HepG2 (cell line): ENCODE measurements around the gene SYNGR4. TPM values are rescaled to one million over a fixed set of nuclear protein-coding genes. Genes with fewer than 3 reads are reported as not detected.

Experiments
- ATAC-seq: fragments of 200-7000 bp; cut with Tn5 transposase; 3 replicates; pipeline ENCODE4 v1.9.1; 2020; ENCODE audit warnings: mild to moderate bottlenecking, moderate library complexity
- BruUV-seq: library from RNA; stranded (reverse); fragments of 400-500 nt; replicated peaks from 2 replicates; lab custom pipeline; 2021; lab: Mats Ljungman, UMichigan
- CTCF ChIA-PET: fragments of 300-600 bp; formaldehyde crosslinking; extraction: SDS; loops from one replicate; lab custom pipeline; 2021; ENCODE audit warnings: low total read pairs, inconsistent platforms, low intra/inter-chr PET ratio; lab: Yijun Ruan, JAX
- POLR2A ChIA-PET: fragments of 350-600 bp; sonication (Branson Sonifier 250); formaldehyde crosslinking; loops from one replicate; lab custom pipeline; 2020; ENCODE audit warnings: antibody characterized with exemption, inconsistent platforms; lab: Yijun Ruan, JAX
- DNase-seq: peaks from one replicate; pipeline ENCODE4 v3.0.0-alpha.2; 2015; ENCODE audit warnings: low spot score
- FAIRE-seq: peaks from 3 replicates; lab custom pipeline; 2011; peaks lifted over from hg19 to GRCh38; lab: Jason Lieb, UNC
- H2AFZ ChIP-seq: one replicate; pipeline ENCODE4 v1.6.1; 2011; ENCODE audit warnings: low read length, inconsistent platforms
- H3K27ac ChIP-seq: fragments of 300-600 bp; 3 replicates; pipeline ENCODE4 v1.8.0; 2011; ENCODE audit warnings: mixed run types, mild to moderate bottlenecking, mixed read lengths, low read length, inconsistent platforms; ENCODE audit not compliant: insufficient read depth; ENCODE audit errors: extremely low read length
- H3K27me3 ChIP-seq, 2 experiments: fragments of 200-600 bp in 1 of 2; 2 replicates in 1 of 2; 3 replicates in 1 of 2; pipeline versions ENCODE4 v1.6.0 to v1.8.0; 2011; ENCODE audit warnings: low read length in 2 of 2, mild to moderate bottlenecking in 2 of 2, moderate library complexity in 2 of 2, inconsistent platforms in 1 of 2; ENCODE audit not compliant: insufficient read depth in 2 of 2, control insufficient read depth in 1 of 2
- H3K36me3 ChIP-seq, 2 experiments: fragments of 200-600 bp in 1 of 2; replicated peaks in 1 of 2; 2 replicates in 1 of 2; 3 replicates in 1 of 2; pipeline versions ENCODE4 v1.5.1 to v1.8.0; 2011; ENCODE audit warnings: low read length in 2 of 2, inconsistent platforms in 1 of 2; ENCODE audit not compliant: insufficient read depth in 2 of 2, control insufficient read depth in 1 of 2
- H3K4me1 ChIP-seq: 2 replicates; pipeline ENCODE4 v1.5.1; 2012; ENCODE audit warnings: low read length, inconsistent platforms; ENCODE audit not compliant: insufficient read depth
- H3K4me2 ChIP-seq: 2 replicates; pipeline ENCODE4 v1.6.0; 2011; ENCODE audit warnings: low read depth, low read length, inconsistent platforms
- H3K4me3 ChIP-seq, 3 experiments: fragments of 200-600 bp in 1 of 3; sonication (generic), shearing (Covaris generic) in 1 of 3; replicated peaks in 1 of 3; 2 replicates each; pipeline ENCODE4 v1.5.1; 2011 to 2016; ENCODE audit warnings: low read length in 3 of 3, inconsistent platforms in 2 of 3, low read depth in 2 of 3, mild to moderate bottlenecking in 2 of 3, control low read depth in 1 of 3, mixed read lengths in 1 of 3; ENCODE audit not compliant: insufficient read depth in 1 of 3
- H3K79me2 ChIP-seq: one replicate; pipeline ENCODE4 v1.6.1; 2011; ENCODE audit warnings: low read length, inconsistent platforms; ENCODE audit not compliant: insufficient read depth
- H3K9ac ChIP-seq: 2 replicates; pipeline ENCODE4 v1.6.0; 2011; ENCODE audit warnings: mild to moderate bottlenecking, low read depth, low read length, inconsistent platforms; ENCODE audit not compliant: insufficient read depth
- H3K9me3 ChIP-seq: 2 replicates; pipeline ENCODE4 v1.5.1; 2012; ENCODE audit warnings: mild to moderate bottlenecking, low read length
- H4K20me1 ChIP-seq: 2 replicates; pipeline ENCODE4 v1.6.0; 2011; ENCODE audit warnings: inconsistent platforms, mild to moderate bottlenecking, low read length, moderate library complexity; ENCODE audit not compliant: insufficient read depth
- MYC ChIP-seq: sonication (generic); formaldehyde crosslinking; IDR thresholded peaks from 2 replicates; pipeline ENCODE4 v1.9.0; 2021; ENCODE audit warnings: missing genetic modification reagents, borderline replicate concordance
- SRSF4 ChIP-seq: fragments of 200-400 bp; formaldehyde crosslinking; IDR thresholded peaks from one replicate; pipeline ENCODE4 v1.6.1; 2018; ENCODE audit warnings: mild to moderate bottlenecking, low read depth, low read length, moderate library complexity; ENCODE audit not compliant: poor library complexity, severe bottlenecking
- STAG1 ChIP-seq: sonication (generic); formaldehyde crosslinking; IDR thresholded peaks from 2 replicates; pipeline ENCODE4 v1.4.0; 2020; ENCODE audit warnings: missing genetic modification reagents
- TGIF2 ChIP-seq: IDR thresholded peaks from 2 replicates; pipeline ENCODE4 v1.6.1; 2016; ENCODE audit warnings: control low read depth, missing compliant biosample characterization
- ZNF326 ChIP-seq: sonication (generic); formaldehyde crosslinking; IDR thresholded peaks from 2 replicates; pipeline ENCODE4 v1.4.0; 2020; ENCODE audit warnings: missing genetic modification reagents, borderline replicate concordance
- WGBS: methylation state at CpG from one replicate; pipeline ENCODE4 v1.1.6; 2017; ENCODE audit warnings: low lambda C conversion rate; 5-methylcytosine and 5-hydroxymethylcytosine counted together
- in situ Hi-C: cut with HindIII; loops from 2 replicates; pipeline ENCODE4 v1.10.0; 2017; ENCODE audit warnings: low pct_unique_long_range_greater_than_20kb; ENCODE audit not compliant: extremely low pct_ligation_motif_present
- intact Hi-C: fragments of 100-400 bp; cut with micrococcal nuclease; formaldehyde crosslinking; loops from one replicate; pipeline ENCODE4 v1.10.0; 2022; ENCODE audit not compliant: unreplicated experiment
- polyA plus RNA-seq, 8 experiments: library from polyadenylated mRNA; depleted of rRNA in 3 of 8; stranded (reverse) in 7 of 8; unstranded in 1 of 8; fragments of >200 nt; fragmentation: Illumina TruSeq in 4 of 8; extraction: Trizol in 4 of 8; gene quantifications; 2 replicates each; pipeline versions ENCODE4 v1.2.1 to v1.2.3, GENCODE V29; 2011 to 2016; ENCODE audit warnings: low read depth in 4 of 8, missing spikeins in 1 of 8, mixed read lengths in 1 of 8; ENCODE audit not compliant: insufficient read depth in 1 of 8
- total RNA-seq, 5 experiments: library from RNA; depleted of rRNA; stranded (reverse); fragments of >200 nt; fragmentation: Illumina TruSeq; extraction: Trizol; gene quantifications; 2 replicates each; pipeline ENCODE4 v1.2.3, GENCODE V29; 2016; ENCODE audit warnings: low read depth in 1 of 5
- TF ChIP-seq, protein P1 (sequence below): sonication (generic); formaldehyde crosslinking; IDR thresholded peaks from 2 replicates; pipeline ENCODE4 v1.5.0; 2020; ENCODE audit warnings: missing genetic modification reagents
- TF ChIP-seq, protein P2 (sequence below): sonication (generic); formaldehyde crosslinking; IDR thresholded peaks from 2 replicates; pipeline ENCODE4 v1.5.0; 2020; ENCODE audit warnings: mild to moderate bottlenecking, missing genetic modification reagents, moderate library complexity

SYNGR4 gene
- total and polyA plus RNA-seq, 2 of the 13 experiments (the other 11 are each of a cell fraction or from before 2014, with no cell fraction given): not detected

DNA sequence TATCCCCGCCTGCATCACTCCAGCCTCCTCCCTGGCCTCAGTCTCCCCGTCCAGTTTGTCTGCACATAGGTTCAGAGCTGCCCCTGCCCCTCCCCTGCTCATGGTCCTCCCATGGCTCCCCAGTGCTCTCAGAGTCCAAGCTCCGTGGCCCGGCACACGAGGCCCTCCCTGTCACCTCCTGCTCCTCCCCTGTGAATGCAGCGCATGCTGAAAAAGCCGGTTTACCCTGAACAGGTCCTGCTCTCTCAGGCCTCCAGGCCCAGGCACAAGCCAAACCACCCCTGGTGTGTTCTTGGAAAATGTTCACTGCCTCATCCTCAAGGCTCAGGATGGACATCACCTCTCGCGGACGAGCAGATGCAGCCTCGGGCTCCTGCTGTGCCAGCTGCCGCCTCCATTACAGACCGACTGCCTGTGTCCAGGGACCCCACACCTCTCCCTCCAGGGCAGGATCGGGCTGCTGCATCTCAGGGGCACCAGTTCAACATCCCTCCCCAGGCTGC, 25.9 kb upstream of the SYNGR4 start:
- no peak overlapping the region for H3K4me2 ChIP-seq
- intact Hi-C loops: no loop called here
- ChIA-PET CTCF (no interaction called here), POLR2A (no interaction called here)
- H4K20me1 ChIP-seq: no peaks in the 10 kb centered on the region
- H3K27ac ChIP-seq: no peak overlapping the region
- no peak overlapping the region for H3K9ac ChIP-seq
- no peak overlapping the region for H2AFZ ChIP-seq
- DNase-seq (no peak), ATAC-seq (no peak), FAIRE-seq (no peak)
- no peaks in the 10 kb centered on the region for H3K79me2 ChIP-seq
- H3K4me1 ChIP-seq: peaks cover 6% of the 10 kb centered on the region
- H3K4me3 ChIP-seq: no peak overlapping the region
- BruUV-seq: no TSS peak
- 90% methylated on average over 13 of the region's 14 CpGs for WGBS
- in situ Hi-C loops: no loop called here
- no peaks in the 10 kb centered on the region for H3K27me3 ChIP-seq
- no peaks in the 10 kb centered on the region for H3K9me3 ChIP-seq
- peaks cover 1 to 17% of the 10 kb centered on the region in 2 experiments; a peak in 4 of 5 replicates for H3K36me3 ChIP-seq
- TF ChIP-seq TGIF2 (CRISPR knock-in tag) (no peak), SRSF4 (no peak)
- TF ChIP-seq, protein P1, sequence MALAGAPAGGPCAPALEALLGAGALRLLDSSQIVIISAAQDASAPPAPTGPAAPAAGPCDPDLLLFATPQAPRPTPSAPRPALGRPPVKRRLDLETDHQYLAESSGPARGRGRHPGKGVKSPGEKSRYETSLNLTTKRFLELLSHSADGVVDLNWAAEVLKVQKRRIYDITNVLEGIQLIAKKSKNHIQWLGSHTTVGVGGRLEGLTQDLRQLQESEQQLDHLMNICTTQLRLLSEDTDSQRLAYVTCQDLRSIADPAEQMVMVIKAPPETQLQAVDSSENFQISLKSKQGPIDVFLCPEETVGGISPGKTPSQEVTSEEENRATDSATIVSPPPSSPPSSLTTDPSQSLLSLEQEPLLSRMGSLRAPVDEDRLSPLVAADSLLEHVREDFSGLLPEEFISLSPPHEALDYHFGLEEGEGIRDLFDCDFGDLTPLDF (CRISPR knock-in tag): no peak

DNA sequence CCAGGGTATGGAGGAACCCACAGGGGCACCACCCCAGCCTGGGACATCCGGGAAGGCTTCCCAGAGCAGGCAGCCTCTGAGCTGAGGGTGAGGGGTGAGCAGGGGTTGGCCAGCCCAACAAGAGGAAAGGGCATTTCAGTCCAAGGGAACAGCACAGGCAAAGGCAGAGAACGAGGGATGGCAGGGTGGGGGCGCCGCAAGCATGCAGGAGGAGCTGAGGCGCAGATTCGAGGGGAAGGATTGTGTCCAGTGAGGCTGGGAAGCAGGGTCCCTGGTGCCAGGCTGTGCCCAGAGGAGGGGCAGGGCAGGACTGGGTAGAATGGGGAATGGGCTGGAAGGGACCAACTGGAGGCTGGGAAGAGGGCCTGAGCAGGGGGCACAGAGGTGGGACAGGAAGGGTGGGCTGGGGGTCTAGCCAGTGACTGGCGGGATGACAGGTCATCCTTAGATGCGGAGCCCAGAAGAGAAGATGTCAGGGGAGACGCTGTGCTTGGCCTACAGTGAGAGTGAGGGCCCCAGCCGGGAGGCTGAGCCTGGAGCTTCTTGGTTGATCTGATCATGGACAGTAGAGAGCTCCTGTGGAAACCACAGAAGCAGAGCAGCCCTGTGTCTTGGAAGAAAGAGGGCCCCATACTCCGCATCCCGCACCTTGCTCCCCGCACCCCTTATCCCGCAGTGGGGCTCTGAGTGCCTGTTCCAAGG, 25.2 kb upstream of the SYNGR4 start:
- no TSS peak for BruUV-seq
- no peak; the same call in 2 of the 3 replicates for ATAC-seq

More for the DNA sequence above, 25.2 kb upstream of the SYNGR4 start:
- Histone ChIP-seq H3K4me3 (no peak overlapping the region), H3K9me3 (no peaks in the 10 kb centered on the region), H4K20me1 (no peaks in the 10 kb centered on the region), H3K4me1 (no peaks in the 10 kb centered on the region), H3K9ac (no peak overlapping the region), H3K36me3 (peaks cover 1 to 17% of the 10 kb centered on the region in 2 experiments; a peak in 4 of 5 replicates), H3K79me2 (no peaks in the 10 kb centered on the region), H3K4me2 (no peak overlapping the region), H3K27ac (no peak overlapping the region), H3K27me3 (no peaks in the 10 kb centered on the region), H2AFZ (no peak overlapping the region)
- intact Hi-C loops: no loop called here
- ChIA-PET CTCF (no interaction called here), POLR2A (no interaction called here)
- TF ChIP-seq STAG1 (CRISPR knock-in tag) (peak; percentile 37; the same call in 1 of the 2 replicates), ZNF326 (CRISPR knock-in tag) (no peak), MYC (CRISPR knock-in tag) (no peak)
- TF ChIP-seq, protein P2, sequence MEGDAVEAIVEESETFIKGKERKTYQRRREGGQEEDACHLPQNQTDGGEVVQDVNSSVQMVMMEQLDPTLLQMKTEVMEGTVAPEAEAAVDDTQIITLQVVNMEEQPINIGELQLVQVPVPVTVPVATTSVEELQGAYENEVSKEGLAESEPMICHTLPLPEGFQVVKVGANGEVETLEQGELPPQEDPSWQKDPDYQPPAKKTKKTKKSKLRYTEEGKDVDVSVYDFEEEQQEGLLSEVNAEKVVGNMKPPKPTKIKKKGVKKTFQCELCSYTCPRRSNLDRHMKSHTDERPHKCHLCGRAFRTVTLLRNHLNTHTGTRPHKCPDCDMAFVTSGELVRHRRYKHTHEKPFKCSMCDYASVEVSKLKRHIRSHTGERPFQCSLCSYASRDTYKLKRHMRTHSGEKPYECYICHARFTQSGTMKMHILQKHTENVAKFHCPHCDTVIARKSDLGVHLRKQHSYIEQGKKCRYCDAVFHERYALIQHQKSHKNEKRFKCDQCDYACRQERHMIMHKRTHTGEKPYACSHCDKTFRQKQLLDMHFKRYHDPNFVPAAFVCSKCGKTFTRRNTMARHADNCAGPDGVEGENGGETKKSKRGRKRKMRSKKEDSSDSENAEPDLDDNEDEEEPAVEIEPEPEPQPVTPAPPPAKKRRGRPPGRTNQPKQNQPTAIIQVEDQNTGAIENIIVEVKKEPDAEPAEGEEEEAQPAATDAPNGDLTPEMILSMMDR (CRISPR knock-in tag): peak; percentile 53
- in situ Hi-C loops: no loop called here
- 95% methylated on average over 9 of the region's 14 CpGs for WGBS
- no peak for FAIRE-seq
- no peak for DNase-seq
